H1 (cell line): Measurements from ENCODE around the gene SLC9A5. TPM values are rescaled to one million over a fixed set of nuclear protein-coding genes. Genes with fewer than 3 reads are reported as not detected.

Source experiments
- ASH2L ChIP-seq: fragments of 200-600, 300-600 bp; sonication (generic); IDR thresholded peaks from one replicate; pipeline ENCODE4 v1.7.1; 2017; ENCODE audit warnings: low read length
- CBX8 ChIP-seq: fragments of 300-800, 300-1000 bp; sonication (generic); IDR thresholded peaks from 2 replicates; pipeline ENCODE4 v1.7.1; 2016; ENCODE audit warnings: low read depth, low read length, borderline replicate concordance
- CTBP2 ChIP-seq: IDR thresholded peaks from 2 replicates; pipeline ENCODE4 v1.7.0; 2011; ENCODE audit warnings: borderline replicate concordance, mild to moderate bottlenecking, moderate library complexity, mixed read lengths, low read length; ENCODE audit not compliant: insufficient read depth, insufficient read length
- E2F6 ChIP-seq: IDR thresholded peaks from 2 replicates; pipeline ENCODE4 v1.6.1; 2012; ENCODE audit warnings: inconsistent platforms
- EZH2 ChIP-seq: fragments of 200-600 bp; sonication (generic); IDR thresholded peaks from 2 replicates; pipeline ENCODE4 v1.7.1; 2012; ENCODE audit warnings: low read depth, mild to moderate bottlenecking, moderate library complexity, low read length, inconsistent platforms; ENCODE audit not compliant: severe bottlenecking
- HDAC2 ChIP-seq, 2 experiments: fragments of 300-600 bp in 1 of 2; sonication (generic) in 1 of 2; IDR thresholded peaks; 2 replicates each; pipeline ENCODE4 v1.6.1; 2011 to 2012; ENCODE audit warnings: low read depth in 2 of 2, low read length in 2 of 2, mild to moderate bottlenecking in 2 of 2, moderate library complexity in 2 of 2, borderline replicate concordance in 1 of 2, inconsistent platforms in 1 of 2
- JUND ChIP-seq: IDR thresholded peaks from 2 replicates; pipeline ENCODE4 v1.6.1; 2011; ENCODE audit warnings: mild to moderate bottlenecking, improper control_type of control experiment, low read length
- NRF1 ChIP-seq: IDR thresholded peaks from 2 replicates; pipeline ENCODE4 v1.6.1; 2011; ENCODE audit warnings: mild to moderate bottlenecking, low read depth, low read length, improper control_type of control experiment
- POU5F1 ChIP-seq: IDR thresholded peaks from 2 replicates; pipeline ENCODE4 v1.6.1; 2011; ENCODE audit warnings: low read depth, mild to moderate bottlenecking, low read length, moderate library complexity
- RNF2 ChIP-seq: fragments of 200-900, 300-1000 bp; sonication (generic); IDR thresholded peaks from 2 replicates; pipeline ENCODE4 v1.7.1; 2016; ENCODE audit warnings: borderline replicate concordance, low read depth, mild to moderate bottlenecking, antibody characterized with exemption, low read length; ENCODE audit not compliant: poor library complexity, severe bottlenecking; ENCODE audit errors: missing control alignments
- SP4 ChIP-seq: IDR thresholded peaks from 2 replicates; pipeline ENCODE4 v1.6.1; 2012; ENCODE audit warnings: low read length, inconsistent platforms
- TEAD4 ChIP-seq: IDR thresholded peaks from 2 replicates; pipeline ENCODE4 v1.6.1; 2012; ENCODE audit warnings: low read depth, low read length, inconsistent platforms, mixed read lengths
- polyA plus RNA-seq, 7 experiments: library from polyadenylated mRNA; depleted of rRNA in 3 of 7; stranded (reverse) in 5 of 7; unstranded in 2 of 7; fragments of >200 nt in 5 of 7; fragments of 200-250 nt in 2 of 7; gene quantifications; 1 replicate in 5 of 7; 2 replicates in 1 of 7; 4 replicates in 1 of 7; pipeline versions ENCODE4 v1.2.1 to v1.2.3, GENCODE V29; 2011 to 2013; ENCODE audit warnings: missing spikeins in 2 of 7, mixed read lengths in 2 of 7
- total RNA-seq: library from RNA; stranded (reverse); fragmentation: NEBNext Ultra II Directional; extraction: Animal tissue kit (Norgen Biotek cat#: 25700); gene quantifications from 2 replicates; pipeline ENCODE4 v1.2.1, GENCODE V29; 2021

The SLC9A5 gene
- total and polyA plus RNA-seq, 2 of the 8 experiments (the other 6 are each of a cell fraction or from before 2014, with no cell fraction given): 7.9 to 8.6 TPM

DNA sequence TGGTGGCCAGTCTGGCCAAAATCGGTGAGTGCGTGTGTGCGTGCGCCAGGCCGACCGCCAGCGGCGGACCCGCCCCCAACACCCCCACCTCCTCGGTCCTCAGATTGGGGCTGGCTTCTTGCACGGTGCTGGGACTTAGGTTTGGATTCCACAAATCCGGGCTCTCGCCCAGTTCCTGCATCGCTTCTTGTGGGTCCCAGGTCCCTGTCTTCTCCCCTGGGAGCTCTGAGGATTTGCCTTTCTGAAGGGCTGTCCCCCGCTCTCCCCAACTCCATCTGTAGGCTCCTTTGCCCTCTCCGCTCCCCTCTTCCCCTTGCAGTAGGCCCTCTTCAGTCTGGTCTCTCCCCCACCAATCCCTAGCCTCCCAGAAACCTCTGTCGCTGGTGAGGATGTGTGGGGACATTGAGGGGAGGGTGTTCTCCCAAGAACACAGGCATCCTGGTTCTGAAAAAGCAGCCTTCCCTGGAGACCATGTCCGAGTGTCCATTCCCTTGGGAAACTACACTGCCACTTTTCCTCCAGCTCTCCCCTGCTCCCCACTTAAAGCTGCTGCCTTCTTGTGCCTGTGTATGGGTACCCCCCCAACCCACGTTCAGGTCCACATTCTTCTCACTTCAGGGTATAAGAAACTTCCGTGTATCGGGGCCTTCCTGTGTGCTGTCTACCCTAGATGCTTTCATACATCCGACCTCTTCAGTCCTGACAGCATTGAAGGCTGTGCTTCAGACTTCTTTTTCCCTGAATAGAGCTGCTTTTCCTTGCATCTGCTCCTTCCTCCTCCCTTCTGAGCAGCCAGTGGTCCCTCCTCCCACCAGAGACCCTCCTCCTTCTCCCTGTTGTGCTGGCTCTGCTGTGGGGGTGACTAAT is 632 bp downstream of the SLC9A5 start (continued):
- no peak for TF ChIP-seq HDAC2 (IDR thresholded peaks at IDR 0.05; ENCODE audit: borderline replicate concordance in 1 of 2, low read depth in 2 of 2, low read length in 2 of 2)
- no peak for TF ChIP-seq CTBP2
- TF ChIP-seq JUND: no peak
- no peak for TF ChIP-seq TEAD4
- no peak; the same call in 1 of the 2 replicates for TF ChIP-seq E2F6
- TF ChIP-seq CBX8: no peak
- TF ChIP-seq SP4: no peak
- no peak for TF ChIP-seq NRF1
- peak; percentile 28 for TF ChIP-seq EZH2
- no peak for TF ChIP-seq POU5F1
- TF ChIP-seq ASH2L: peak; percentile 35
- TF ChIP-seq RNF2: no peak
- TF ChIP-seq, all 59 proteins: peak for 4
